CD4-positive, alpha-beta T cell treated with Interleukin-17A for 4 hours (primary cell): ENCODE data around the gene HSPBP1.

Source experiments
- DNase-seq: peaks from one replicate; pipeline ENCODE4 v3.0.0-alpha.2; 2020; ENCODE audit warnings: mixed read lengths

HSPBP1 gene

DNA sequence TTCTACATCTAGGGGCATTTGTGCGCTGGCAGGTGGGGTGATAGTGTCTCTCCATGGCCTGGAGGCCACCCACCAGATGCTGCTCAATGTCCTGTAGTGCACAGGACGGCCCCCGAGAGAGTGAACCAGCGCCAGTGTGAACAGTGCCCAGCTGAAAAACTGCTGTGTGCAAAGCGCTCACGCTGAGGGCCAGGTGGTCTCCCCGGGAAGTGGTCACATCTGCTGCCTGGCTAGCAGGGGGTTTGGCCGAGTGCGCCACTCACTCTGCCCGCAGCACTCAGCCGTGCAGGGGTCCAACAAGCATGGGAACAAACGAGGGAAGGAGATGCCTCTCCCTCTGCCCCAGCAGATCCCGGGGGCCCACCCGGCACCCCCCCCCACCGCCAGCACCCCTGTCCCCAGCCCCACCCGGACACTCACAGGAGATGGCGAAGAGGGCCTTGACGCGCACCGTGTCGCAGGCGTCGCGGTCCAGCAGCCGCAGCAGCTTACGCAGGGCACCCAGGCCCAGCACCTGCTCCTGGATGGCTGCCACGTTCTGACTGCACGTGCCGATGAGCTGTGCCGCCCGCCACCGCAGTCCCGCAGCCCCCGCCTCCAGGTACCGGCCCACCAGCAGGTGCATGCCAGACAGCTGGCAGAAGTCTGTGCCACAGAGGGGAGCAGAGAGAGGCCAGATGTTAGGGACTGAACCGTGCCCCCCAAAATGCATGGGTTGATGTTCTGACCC is 5.8 kb downstream of the HSPBP1 start:
- DNase-seq = no peak

DNA sequence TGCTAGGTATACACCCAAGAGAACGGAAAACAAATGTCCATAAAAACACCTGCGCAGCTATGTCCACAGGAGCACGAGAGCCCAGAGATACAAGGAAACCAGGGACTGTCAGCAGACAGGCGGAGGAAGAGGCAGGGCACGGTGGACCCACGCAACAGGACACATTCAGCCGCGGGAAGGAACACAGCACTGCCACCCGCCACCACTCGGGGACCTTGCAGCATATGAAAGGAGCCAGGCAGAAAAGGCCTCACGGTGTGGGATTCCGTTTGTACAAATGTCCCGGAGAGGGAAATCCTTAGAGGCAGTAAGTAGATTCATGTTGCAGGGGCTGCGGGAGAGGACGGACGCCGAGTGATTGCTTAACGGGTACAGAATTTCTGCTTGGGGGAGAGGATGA is 7.8 kb downstream of the HSPBP1 start:
- no peak for DNase-seq

DNA sequence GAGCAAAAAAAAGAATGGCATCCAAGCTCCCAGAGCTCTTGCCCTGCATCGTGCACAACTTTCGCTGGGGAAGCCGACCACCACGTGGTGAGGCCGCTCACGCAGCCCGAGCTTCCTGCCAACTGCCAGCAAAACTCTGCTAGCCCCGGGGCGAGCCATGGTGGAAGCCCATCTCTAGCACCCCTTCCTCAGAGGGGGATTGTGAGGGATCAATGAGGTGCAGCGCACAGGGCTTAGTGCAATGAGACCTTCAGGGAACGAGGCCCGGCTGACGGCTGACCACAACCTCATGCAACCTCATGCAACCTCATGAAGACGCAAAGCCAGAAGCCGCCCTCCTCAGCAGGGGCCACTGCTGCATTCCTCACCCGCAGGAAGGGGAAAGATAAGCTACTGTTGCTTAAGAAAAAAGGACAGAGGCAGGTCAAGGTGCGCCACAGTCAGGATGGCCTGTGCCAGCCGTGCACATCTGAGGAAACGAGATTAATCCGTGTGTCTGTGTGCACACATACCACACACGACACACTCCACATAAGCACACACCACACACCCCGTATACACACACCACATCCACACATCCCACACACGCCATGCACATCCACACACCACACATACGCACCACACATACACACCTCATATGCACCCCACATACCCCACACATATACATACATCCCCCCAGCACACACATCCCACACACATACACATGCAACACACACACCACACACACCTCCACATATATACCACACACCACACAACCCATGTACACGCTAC is 9.6 kb downstream of the HSPBP1 start:
- DNase-seq = no peak

DNA sequence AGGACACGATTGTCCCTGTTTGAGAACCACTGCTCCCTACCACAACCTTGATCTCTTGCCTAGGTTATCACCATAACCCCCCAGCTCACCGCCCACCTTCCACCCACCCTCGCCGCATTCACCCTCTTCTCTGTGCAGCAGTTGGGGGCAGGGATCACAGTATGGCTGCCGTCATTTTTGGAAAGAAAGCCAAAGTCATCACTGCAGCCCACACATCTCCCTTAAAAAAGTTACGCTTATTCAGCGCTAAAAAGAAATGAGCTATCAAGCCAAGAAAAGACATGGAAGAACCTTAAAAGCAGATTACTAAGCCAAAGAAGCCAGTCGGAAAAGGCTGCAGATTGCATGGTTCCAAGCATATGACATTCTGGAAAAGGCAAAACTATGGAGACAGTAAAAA is 10.6 kb downstream of the HSPBP1 start:
- DNase-seq = no peak

DNA sequence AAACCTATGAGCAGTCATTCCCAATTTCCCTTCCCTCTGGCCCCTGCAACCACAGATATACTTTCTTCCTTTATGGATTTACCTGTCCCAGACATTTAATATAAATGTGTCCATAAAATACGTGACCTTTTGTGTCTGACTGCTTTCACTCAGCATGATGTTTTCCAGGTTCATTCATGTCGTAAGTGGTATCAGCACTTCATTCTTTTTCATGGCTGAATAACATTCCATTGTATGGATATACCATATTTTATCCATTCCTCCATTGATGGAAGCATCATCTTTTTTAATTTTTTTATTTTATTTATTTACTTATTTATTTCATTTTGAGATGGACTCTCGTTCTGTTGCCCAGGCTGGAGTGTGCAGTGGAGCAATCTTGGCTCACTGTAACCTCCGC is 13.1 kb downstream of the HSPBP1 start:
- DNase-seq = no peak

DNA sequence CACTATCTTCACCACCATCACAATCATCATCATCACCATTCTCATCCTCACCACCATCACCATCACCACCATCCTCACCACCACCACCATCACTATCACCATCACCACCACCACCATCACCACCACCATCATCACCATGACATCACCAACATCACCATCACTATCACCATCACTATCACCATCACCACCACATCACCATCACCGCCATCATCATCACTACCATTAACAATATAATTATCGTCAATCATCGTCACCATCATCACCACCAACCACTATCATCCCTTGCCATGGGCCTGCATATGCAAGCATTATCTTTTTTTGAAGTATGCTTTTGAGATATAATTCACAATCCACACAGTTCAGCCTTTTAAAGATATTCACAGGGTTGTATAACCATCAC is 13.5 kb downstream of the HSPBP1 start:
- DNase-seq = no peak

DNA sequence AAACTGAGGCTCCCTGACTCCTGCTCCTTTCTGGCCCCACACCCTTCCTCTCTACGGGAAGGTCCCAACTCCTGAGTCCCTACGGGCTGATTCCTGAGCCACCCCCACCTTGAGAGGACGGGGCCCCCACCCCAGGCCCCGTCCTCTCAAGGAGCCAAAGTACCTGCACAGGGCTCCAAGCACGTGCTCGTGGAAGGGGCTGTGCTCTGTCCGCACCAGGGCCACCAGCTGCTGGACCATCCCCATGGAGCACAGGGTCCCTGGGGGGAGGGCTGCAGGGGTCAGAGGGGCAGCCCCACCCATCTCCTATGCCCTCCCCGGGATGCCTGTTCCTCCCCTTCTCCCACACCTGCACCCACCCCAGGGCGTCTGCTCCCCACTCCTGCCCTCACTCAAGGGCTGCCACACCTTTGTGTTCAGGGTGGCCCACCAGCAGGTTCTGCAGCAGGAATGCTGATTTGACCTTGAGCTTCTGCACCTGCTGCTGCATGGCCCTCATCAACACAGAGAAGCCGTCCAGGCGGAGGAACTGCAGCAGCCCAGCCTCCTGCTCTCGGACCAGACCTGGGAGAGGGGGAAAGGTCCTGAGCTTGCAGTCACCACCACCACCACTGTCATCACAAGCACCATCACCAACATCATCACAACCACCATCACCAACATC is 14.1 kb downstream of the HSPBP1 start:
- no peak for DNase-seq

DNA sequence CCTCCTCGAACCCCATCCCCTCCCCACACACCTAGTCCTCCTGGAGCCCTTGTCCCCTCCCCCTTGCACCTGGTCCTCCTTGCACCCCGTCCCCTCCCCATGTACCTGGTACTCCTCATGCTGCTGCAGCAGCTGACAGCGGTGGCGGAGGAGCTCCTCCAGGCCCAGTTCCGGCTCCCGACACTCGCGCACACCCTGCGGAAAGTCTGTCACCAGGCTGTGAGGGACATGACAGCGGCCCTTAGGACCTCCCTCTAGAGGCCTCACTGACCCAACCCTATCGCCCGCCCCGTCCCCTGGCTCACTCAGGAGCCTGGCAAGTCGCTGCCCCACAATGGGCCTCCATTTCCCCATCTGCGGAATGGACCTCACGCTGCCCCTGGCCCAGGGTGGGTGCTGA is 14.7 kb downstream of the HSPBP1 start:
- DNase-seq = no peak

DNA sequence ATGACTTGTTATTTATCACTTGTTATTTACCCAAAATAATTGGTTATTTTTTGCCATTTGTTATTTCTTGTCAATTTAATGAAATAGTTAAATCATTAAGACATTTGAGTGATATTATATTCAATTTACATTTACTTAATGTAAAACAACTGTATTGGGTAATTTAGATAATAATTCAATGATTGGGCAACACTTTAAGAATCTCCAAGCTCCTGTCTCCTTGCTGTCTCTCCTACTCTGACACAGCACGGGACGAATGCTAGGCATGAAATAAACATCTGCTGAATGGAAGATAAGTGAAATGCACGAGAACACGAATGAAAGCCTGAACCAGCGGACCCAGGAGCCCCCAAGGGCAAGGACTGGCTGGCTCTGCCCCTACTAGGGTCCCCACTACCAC is 15.4 kb downstream of the HSPBP1 start:
- no peak for DNase-seq

DNA sequence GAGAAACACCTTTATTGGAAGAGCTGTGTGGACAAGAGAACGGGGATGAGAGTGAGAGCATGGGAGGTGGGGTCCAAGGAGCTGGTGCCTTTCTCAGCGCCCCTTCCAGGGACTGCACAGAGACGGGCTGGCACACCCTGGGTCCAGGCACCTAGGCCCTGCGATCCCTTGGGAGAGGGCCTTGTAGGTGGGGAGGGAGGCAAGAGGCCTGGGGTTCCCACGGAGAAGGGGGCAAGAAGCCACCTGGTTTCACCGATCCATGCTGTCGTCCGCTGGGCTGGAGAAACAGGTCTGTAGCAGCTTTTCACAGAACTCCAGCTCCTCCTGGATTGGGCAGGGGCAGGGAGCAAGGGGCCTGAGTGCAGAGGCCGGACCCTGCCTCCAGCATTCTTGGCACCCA is 17.6 kb downstream of the HSPBP1 start:
- no peak for DNase-seq

DNA sequence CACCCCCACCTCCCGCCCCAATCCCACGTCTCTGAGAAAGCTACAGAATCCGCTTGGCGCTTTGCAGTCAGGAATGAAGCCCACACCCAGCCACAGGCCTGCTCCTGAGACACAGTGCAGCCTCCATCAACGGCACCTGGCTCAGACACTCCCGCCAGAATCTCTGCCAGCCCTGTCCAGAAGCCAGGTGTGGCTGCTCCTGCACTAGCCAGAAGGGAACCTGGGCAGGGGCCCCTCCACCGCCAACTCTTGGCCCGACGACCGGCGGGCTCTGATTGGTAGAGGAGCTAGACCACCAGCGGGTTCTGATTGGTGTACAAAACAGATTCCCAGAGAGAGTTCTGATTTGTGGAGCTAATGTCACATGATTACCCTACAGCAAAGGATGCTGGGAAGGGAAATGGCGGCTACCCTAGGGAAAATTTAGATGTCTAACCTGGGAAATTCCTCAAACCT is 18.2 kb downstream of the HSPBP1 start:
- no peak for DNase-seq

DNA sequence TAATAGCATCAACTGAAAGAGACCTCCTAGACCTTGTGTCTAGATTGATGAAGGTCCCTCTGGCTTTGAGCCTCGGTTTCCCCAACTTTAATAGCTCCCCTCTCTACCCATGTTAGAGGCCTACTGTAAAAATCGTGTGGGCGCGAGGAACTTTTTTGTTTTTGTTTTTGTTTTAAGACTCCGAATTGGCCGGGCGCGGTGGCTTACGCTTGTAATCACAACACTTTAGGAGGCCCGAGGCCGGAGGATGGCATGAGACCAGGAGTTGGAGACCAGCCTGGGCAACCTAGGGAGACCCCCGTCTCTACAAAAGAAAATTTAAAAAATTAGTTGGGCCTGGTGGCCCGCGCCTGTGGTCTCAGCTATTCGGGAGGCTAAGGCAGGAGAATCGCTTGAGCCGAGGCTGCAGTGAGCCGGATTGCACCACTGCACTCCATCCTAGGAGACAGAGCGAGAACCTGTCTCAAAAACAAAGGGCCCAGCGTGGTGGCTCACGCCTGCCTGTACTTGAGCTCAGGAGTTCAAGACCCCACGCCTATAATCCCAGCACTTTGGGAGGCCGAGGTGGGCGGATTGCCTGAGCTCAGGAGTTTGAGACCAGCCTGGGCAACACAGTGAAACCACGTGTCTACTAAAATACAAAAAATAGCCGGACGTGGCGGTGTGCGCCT is 20.2 kb downstream of the HSPBP1 start:
- no peak for DNase-seq

DNA sequence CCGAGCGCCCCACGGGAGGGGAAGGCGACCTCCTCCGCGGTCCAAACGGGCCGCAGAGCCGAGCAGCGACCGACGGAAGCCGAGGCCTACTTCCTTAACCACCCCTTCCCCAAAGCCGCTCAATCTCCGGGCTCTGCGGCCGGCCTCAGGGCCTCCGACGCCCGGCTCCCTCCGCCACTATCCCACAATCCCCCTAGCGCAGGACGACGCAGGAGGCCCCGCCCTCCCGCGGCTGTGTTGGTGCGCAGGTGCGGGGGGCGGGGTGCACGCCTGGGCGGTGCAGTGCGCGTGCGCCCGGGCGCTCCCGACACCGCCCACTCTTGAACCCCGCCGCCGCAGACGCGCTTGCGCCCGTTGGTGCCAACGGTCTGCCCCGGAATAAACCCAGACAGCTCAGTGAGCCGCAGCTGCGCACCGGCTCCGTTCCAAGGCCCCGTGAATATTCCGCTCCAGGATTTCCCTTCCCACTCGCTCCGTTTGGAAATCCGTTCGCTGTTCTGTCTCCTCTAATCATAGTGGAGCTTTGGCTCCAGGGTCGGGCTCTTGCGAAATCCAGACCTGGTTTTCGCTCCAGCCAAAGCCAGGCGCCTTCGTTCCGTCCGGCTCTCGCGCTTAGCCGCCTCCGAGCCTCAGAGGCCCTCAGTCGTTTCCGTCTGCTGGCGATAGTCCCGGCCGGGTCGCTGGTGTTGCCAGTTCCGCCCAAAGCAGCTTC is 20.9 kb downstream of the HSPBP1 start, which contains the start of gene PPP6R1:
PPP6R1 (minus strand) TSS at position 190 of the 712 bp plus-strand sequence. CDS start 11,914 bp downstream, outside the sequence.
- DNase-seq = peak; percentile 96

DNA sequence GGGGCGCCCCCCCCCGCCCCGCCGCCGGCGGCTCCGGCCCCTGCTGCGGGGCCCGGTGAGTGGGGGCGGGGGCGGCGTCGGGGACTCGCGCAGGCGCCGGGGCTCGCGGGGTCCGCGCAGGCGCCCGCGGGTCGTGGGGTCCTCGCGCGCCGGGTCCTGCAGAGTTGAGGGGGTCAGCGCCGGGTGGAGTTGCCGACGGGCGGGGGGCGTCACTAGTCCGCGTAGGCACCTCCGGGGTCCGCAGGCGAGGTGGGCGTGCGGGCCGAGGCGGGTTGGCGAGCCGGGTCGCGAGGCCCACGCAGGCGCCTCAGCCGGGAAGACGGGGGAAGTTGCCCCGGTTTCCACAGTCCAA is 21.5 kb downstream of the HSPBP1 start:
- peak; percentile 60 for DNase-seq

DNA sequence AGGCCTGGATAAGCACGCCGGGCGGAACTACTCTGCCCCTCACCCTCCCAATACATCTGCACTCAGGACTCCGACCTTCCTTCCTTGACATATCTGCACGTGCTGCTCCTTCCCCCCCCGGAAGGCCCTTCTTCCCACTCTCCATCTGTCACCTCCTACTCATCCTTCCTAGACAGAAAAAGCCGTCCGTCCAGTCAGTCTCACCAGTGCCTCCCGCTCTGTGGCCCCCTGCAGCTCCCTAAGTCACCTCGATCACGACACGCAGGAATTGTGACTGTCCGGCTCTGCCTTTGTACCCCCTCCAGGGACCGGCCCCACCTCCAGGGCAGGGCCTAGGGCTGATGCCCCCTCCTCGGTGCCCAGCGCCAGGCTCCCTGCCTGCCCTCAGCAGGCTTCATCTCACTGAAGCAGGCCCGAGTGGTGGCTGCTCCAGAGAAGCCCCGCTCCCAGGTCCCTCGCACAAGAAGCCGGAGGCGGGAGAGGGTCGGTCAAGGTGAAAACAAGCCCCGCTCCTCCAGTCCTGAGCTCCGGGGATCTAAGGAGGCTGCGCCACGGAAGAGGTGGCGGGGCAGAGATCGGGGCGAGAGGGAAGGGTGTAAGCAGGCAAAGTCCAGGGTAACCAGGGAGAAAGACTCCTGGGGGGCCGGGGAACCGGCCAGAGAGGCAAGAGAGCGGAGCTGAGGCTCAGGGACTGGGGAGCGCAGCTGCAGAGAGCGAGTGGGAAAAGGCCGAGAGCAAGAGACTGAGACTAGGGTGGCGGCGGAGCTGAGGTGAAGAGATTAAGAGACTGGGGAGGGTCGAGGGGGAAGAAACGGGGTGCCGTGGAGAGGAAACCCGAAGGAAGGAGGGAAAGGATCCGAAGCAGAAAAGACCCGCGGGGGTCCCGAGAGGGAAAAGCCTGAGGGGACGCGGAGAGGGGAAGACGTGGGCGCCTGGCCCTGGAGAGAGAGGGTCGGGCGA is 22.2 kb downstream of the HSPBP1 start:
- DNase-seq = peak; percentile 31

DNA sequence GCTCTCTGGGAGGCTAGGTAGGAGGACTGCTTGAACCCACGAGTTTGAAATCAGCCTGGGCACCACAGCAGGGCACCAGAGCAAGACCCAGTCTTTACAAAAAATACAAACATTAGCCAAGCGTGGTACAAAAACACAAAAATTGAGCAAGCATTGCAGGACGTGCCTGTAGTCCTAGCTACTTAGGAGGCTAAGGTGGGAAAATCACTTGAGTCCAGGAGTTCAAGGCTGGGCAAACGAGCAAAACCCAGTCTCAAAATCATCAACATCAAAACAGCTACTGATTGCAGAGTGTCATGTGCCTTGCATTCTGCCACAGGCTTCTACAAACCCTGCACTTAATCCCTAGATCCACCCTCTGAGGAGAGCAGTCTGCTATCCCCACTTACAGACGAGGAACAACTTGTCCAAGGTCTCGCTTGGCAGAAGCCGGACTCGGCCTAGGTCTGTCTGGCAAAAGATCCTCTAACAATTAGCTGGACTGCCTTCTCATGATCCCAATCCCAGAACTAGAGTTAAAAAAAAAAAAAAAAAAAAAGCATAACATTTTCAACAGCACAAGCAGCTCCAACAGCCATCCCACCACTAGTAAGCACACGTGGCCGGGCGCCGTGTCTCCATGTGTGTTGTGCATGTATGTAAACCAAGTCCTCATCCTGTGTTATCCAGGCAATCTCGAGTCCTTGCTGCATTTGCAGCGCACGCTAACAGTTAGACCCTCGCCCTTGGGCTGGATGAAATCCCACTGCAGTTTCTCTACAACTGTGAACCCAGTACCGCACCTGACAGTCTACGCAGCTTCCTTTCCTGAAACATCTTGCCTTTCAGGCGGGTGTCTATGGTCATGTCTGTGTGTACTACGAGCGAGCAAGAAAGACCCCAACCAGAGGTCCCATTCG is 23.1 kb downstream of the HSPBP1 start:
- DNase-seq = no peak

DNA sequence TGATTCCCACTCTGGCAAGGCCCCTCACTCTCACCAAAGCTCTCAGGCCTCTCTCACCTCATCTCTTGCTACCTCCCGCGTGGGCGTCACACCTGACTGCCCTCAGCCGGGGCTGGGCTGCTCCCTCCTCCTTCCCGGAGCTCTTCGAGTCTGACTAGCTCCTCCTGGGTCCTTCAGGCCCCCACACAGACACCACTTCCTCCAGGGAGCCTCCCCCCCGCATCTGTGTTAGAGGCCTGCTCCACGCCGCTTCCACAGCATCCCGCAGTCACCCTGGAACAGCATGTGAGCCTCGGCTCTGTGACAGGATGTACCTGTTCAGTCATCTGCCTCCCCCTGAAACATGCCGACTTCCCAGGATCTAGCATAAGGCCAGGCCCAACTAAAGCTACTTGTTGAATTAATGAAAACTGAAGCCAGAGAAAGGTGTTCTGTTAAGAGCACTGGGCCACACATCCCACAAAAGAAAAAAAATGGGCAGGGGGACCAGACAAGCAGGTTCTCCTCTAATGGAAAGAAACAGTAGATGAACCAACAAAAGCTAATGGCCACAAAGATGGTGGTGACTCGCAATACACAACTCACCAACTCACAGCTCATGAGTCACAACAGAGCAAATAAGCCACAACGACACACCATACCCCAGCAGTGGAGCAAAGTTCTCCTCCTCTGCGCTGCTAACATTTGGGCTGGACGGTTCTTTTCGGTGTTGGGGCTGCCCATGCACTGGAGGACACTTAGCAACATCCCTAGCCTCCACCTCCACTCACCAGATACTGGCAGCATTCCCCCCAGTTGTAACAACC is 24.1 kb downstream of the HSPBP1 start:
- DNase-seq = peak; percentile 64

DNA sequence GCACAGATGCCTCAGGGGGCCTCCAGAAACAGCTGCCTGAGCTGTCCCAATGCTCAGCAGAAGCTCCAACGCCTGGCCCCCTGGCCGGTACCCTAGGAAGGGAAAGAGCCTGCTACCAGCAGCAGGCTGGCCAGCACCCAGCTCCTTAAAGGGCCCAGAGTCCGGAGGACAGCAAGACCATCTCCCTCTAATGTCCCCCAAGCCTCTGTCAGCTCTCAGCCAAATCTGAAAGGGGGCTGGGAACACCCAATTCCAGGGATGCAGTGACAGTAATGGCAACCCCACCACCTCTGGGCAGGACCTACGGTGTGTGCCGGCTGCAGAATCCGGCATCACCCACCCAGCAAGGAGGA is 25.3 kb downstream of the HSPBP1 start:
- no peak for DNase-seq

DNA sequence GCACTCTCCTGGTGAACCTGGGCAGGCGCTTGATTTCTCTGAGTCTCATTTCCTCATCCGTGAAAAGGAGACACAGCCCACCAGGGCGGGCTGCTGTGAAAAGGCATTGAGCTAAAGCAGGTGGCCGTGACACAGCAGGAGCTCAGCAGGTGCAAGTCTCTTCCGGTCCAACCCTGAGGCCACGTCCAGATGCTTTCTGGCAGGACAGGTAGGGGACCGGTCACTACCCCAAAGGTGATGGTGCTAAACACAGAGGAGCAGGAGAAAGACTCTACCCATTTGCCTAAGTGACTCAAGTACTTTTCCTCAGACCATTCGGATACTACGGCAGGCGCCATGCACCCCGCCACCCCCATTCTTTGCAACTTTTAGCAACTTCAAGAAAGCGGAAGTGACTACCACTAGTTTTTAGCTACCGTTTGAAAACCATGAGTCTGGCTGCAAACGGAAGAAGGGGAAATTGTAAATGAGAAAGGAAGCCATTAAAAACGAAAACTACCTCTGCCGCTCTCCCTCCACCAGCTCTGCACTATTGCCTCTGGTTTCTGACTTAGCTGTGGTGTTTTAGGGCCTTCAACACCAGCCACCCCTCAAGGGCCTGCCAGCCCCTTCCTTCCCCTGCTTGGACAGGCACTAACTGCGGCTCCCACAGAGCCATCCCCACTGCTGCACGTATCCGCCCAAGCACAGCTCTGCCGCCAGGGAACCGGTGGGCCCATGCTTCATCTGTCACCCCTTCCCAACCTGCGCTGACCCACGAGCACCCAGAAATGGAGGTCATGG is 25.9 kb downstream of the HSPBP1 start:
- DNase-seq = peak; percentile 76
